Trophoblast cell (in vitro differentiated cells and primary cell): ENCODE results near the gene TSSK6.

Experiments used
- DNase-seq, 2 donors: peaks; one replicate each; pipeline ENCODE4 v3.0.0-alpha.2; 2016
- H2AFZ ChIP-seq: 2 replicates; pipeline ENCODE4 v1.6.1; 2013; ENCODE audit warnings: low read length, moderate library complexity, mild to moderate bottlenecking; ENCODE audit not compliant: insufficient read depth, poor library complexity
- H2AK5ac ChIP-seq: 2 replicates; pipeline ENCODE4 v1.6.1; 2013; ENCODE audit warnings: mild to moderate bottlenecking, low read length
- H2BK120ac ChIP-seq: 2 replicates; pipeline ENCODE4 v1.6.1; 2013; ENCODE audit warnings: low read length, mild to moderate bottlenecking, moderate library complexity; ENCODE audit not compliant: insufficient read depth, poor library complexity
- H2BK12ac ChIP-seq: 2 replicates; pipeline ENCODE4 v1.6.1; 2013; ENCODE audit warnings: mild to moderate bottlenecking, low read length, moderate library complexity
- H2BK5ac ChIP-seq: 2 replicates; pipeline ENCODE4 v1.6.1; 2013; ENCODE audit warnings: low read length, low read depth, moderate library complexity, mild to moderate bottlenecking; ENCODE audit not compliant: poor library complexity
- H3K14ac ChIP-seq: 2 replicates; pipeline ENCODE4 v1.6.1; 2013; ENCODE audit warnings: mild to moderate bottlenecking, low read length
- H3K18ac ChIP-seq: 2 replicates; pipeline ENCODE4 v1.6.1; 2013; ENCODE audit warnings: mild to moderate bottlenecking, low read length
- H3K23ac ChIP-seq: 2 replicates; pipeline ENCODE4 v1.6.1; 2013; ENCODE audit warnings: low read length
- H3K27ac ChIP-seq: 2 replicates; pipeline ENCODE4 v1.5.1; 2013; ENCODE audit warnings: low read depth, mild to moderate bottlenecking, inconsistent platforms, low read length, moderate library complexity
- H3K27me3 ChIP-seq: 2 replicates; pipeline ENCODE4 v1.6.1; 2013; ENCODE audit warnings: inconsistent platforms, mild to moderate bottlenecking, low read length, moderate library complexity; ENCODE audit not compliant: insufficient read depth
- H3K36me3 ChIP-seq, 2 experiments: 1 replicate in 1 of 2; 2 replicates in 1 of 2; pipeline ENCODE4 v1.6.1; 2013; ENCODE audit warnings: low read length in 2 of 2, mild to moderate bottlenecking in 2 of 2, moderate library complexity in 1 of 2; ENCODE audit not compliant: insufficient read depth in 2 of 2, control insufficient read depth in 1 of 2
- H3K4ac ChIP-seq: 2 replicates; pipeline ENCODE4 v1.6.1; 2013; ENCODE audit warnings: low read depth, mild to moderate bottlenecking, low read length, moderate library complexity
- H3K4me1 ChIP-seq, 2 experiments: 1 replicate in 1 of 2; 2 replicates in 1 of 2; pipeline ENCODE4 v1.6.1; 2013; ENCODE audit warnings: low read length in 2 of 2, mild to moderate bottlenecking in 2 of 2, moderate library complexity in 1 of 2; ENCODE audit not compliant: insufficient read depth in 2 of 2, control insufficient read depth in 1 of 2
- H3K4me2 ChIP-seq: 2 replicates; pipeline ENCODE4 v1.6.1; 2013; ENCODE audit warnings: inconsistent platforms, mild to moderate bottlenecking, low read length, moderate library complexity
- H3K4me3 ChIP-seq: 2 replicates; pipeline ENCODE4 v1.5.1; 2013; ENCODE audit warnings: mild to moderate bottlenecking, low read depth, low read length, inconsistent platforms
- H3K79me1 ChIP-seq: one replicate; pipeline ENCODE4 v1.6.1; 2013; ENCODE audit warnings: low read length
- H3K79me2 ChIP-seq: 2 replicates; pipeline ENCODE4 v1.6.1; 2013; ENCODE audit warnings: low read length, mild to moderate bottlenecking; ENCODE audit not compliant: control insufficient read depth, insufficient read depth, poor library complexity
- H3K9ac ChIP-seq: 2 replicates; pipeline ENCODE4 v1.6.1; 2013; ENCODE audit warnings: mild to moderate bottlenecking, low read length
- H3K9me3 ChIP-seq: 2 replicates; pipeline ENCODE4 v1.6.1; 2013; ENCODE audit warnings: low read depth, mild to moderate bottlenecking, control low read depth, inconsistent platforms, low read length; ENCODE audit not compliant: insufficient read depth
- H4K12ac ChIP-seq: 2 replicates; pipeline ENCODE4 v1.6.1; 2013; ENCODE audit warnings: low read depth, mild to moderate bottlenecking, low read length, moderate library complexity
- H4K8ac ChIP-seq: 2 replicates; pipeline ENCODE4 v1.6.1; 2013; ENCODE audit warnings: low read depth, mild to moderate bottlenecking, low read length, moderate library complexity
- H4K91ac ChIP-seq: one replicate; pipeline ENCODE4 v1.6.1; 2013; ENCODE audit warnings: low read depth, mild to moderate bottlenecking, low read length, moderate library complexity
- WGBS: extraction: QIAGEN DNeasy Blood & Tissue Kit; methylation state at CpG from one replicate; pipeline ENCODE4 v1.1.7; 2013; ENCODE audit warnings: missing lambda C conversion rate; ENCODE audit not compliant: insufficient read length, insufficient coverage; ENCODE audit errors: extremely low coverage; 5-methylcytosine and 5-hydroxymethylcytosine counted together

TSSK6 gene

GRCh38 chr19:19493841-19494546, 21.4 kb downstream of the TSSK6 start:
- H3K14ac ChIP-seq, result no peak overlapping the region
- H2AK5ac ChIP-seq, result no peak overlapping the region
- H2BK5ac ChIP-seq, result no peak overlapping the region
- H2AFZ ChIP-seq, result no peak overlapping the region
- H3K79me2 ChIP-seq, result no peaks in the 10 kb centered on the region
- DNase-seq, result no peak
- H3K4me2 ChIP-seq, result no peak overlapping the region
- H3K79me1 ChIP-seq, result peaks cover 5% of the 10 kb centered on the region
- peaks cover 73 to 74% of the 10 kb centered on the region in 2 experiments for H3K36me3 ChIP-seq
- no peak overlapping the region for H3K18ac ChIP-seq
- H2BK12ac ChIP-seq, result no peak overlapping the region
- H4K12ac ChIP-seq, result no peak overlapping the region
- no peak overlapping the region for H3K27ac ChIP-seq
- WGBS, result no CpG with 5 or more reads among the region's 15 CpGs
- no peak overlapping the region for H4K8ac ChIP-seq
- no peak overlapping the region for H3K4ac ChIP-seq
- H2BK120ac ChIP-seq, result no peak overlapping the region
- peaks cover 8 to 11% of the 10 kb centered on the region in 2 experiments for H3K4me1 ChIP-seq
- no peaks in the 10 kb centered on the region for H3K27me3 ChIP-seq
- no peak overlapping the region for H4K91ac ChIP-seq
- no peak overlapping the region for H3K9ac ChIP-seq
- no peak overlapping the region for H3K4me3 ChIP-seq
- H3K23ac ChIP-seq, result no peak overlapping the region
- H3K9me3 ChIP-seq, result peaks cover 1% of the 10 kb centered on the region

GRCh38 chr19:19492026-19492610, 23.2 kb downstream of the TSSK6 start:
- Histone ChIP-seq H4K12ac (no peak overlapping the region), H3K4me2 (no peak overlapping the region), H2AFZ (no peak overlapping the region), H3K9ac (no peak overlapping the region), H2AK5ac (no peak overlapping the region), H3K9me3 (peaks cover 1% of the 10 kb centered on the region), H3K4ac (no peak overlapping the region), H2BK5ac (no peak overlapping the region), H3K27ac (no peak overlapping the region), H3K18ac (peak overlapping the region; percentile 37), H2BK12ac (no peak overlapping the region), H3K27me3 (no peaks in the 10 kb centered on the region), H2BK120ac (no peak overlapping the region), H3K79me1 (peaks cover 9% of the 10 kb centered on the region), H4K8ac (no peak overlapping the region), H3K4me3 (no peak overlapping the region), H3K14ac (no peak overlapping the region), H3K23ac (no peak overlapping the region), H4K91ac (no peak overlapping the region), H3K36me3 (peaks cover 55 to 56% of the 10 kb centered on the region in 2 experiments), H3K4me1 (peaks cover 24 to 28% of the 10 kb centered on the region in 2 experiments), H3K79me2 (peaks cover 5% of the 10 kb centered on the region)
- no peak for DNase-seq
- no CpG with 5 or more reads among the region's 21 CpGs for WGBS

- Histone ChIP-seq H3K27ac (no peak overlapping the region), H2BK12ac (no peak overlapping the region), H3K14ac (no peak overlapping the region), H2BK120ac (no peak overlapping the region), H2BK5ac (no peak overlapping the region), H3K36me3 (peaks cover 49 to 51% of the 10 kb centered on the region in 2 experiments), H3K27me3 (no peaks in the 10 kb centered on the region), H4K8ac (no peak overlapping the region), H3K18ac (peak overlapping the region; percentile 21), H3K4me2 (no peak overlapping the region), H3K4ac (peak overlapping the region; percentile 40), H3K9ac (no peak overlapping the region), H3K4me3 (no peak overlapping the region), H3K4me1 (peaks cover 30 to 34% of the 10 kb centered on the region in 2 experiments), H3K9me3 (peaks cover 1% of the 10 kb centered on the region), H2AFZ (no peak overlapping the region), H4K12ac (no peak overlapping the region), H2AK5ac (no peak overlapping the region), H3K23ac (no peak overlapping the region), H3K79me1 (peaks cover 12% of the 10 kb centered on the region), H4K91ac (no peak overlapping the region), H3K79me2 (peaks cover 11% of the 10 kb centered on the region)
- WGBS, result no CpG with 5 or more reads among the region's 15 CpGs
- DNase-seq, result no peak
These were observed 23.9 kb downstream of the TSSK6 start for GRCh38 chr19:19491321-19492025.

- Histone ChIP-seq H3K36me3 (peaks cover 41 to 42% of the 10 kb centered on the region in 2 experiments), H3K9ac (no peak overlapping the region), H2AK5ac (no peak overlapping the region), H4K8ac (no peak overlapping the region), H3K79me2 (peaks cover 16% of the 10 kb centered on the region), H4K12ac (peak overlapping the region; percentile 7), H3K4me3 (no peak overlapping the region), H3K79me1 (peaks cover 15% of the 10 kb centered on the region), H4K91ac (peak overlapping the region; percentile 28), H2BK5ac (no peak overlapping the region), H2AFZ (no peak overlapping the region), H2BK12ac (peak overlapping the region; percentile 0), H3K18ac (peak overlapping the region; percentile 1), H3K9me3 (peaks cover 1% of the 10 kb centered on the region), H3K4ac (peak overlapping the region; percentile 27), H3K14ac (no peak overlapping the region), H3K4me2 (peak overlapping the region; percentile 11), H3K4me1 (peaks cover 41 to 45% of the 10 kb centered on the region in 2 experiments), H3K23ac (no peak overlapping the region), H2BK120ac (peak overlapping the region; percentile 5), H3K27me3 (no peaks in the 10 kb centered on the region), H3K27ac (peak overlapping the region; percentile 81)
- DNase-seq, result peak; percentile 83 to 93
- WGBS, result no CpG with 5 or more reads among the region's 20 CpGs
These were observed 25.0 kb downstream of the TSSK6 start for GRCh38 chr19:19490214-19490968.
